BE2C (cell line): Measurements from ENCODE around the gene CCDC137.

Experiments
- DNase-seq: peaks from one replicate; pipeline ENCODE4 v3.0.0-alpha.2; 2020
- H3K27me3 ChIP-seq: fragments of 250-450 bp; sonication (Bioruptor Pico); 2 replicates; pipeline ENCODE4 v1.5.1; 2020; ENCODE audit warnings: mild to moderate bottlenecking
- H3K36me3 ChIP-seq: fragments of 250-450 bp; sonication (Bioruptor Pico); 2 replicates; pipeline ENCODE4 v1.5.1; 2020; ENCODE audit warnings: mild to moderate bottlenecking
- H3K4me1 ChIP-seq: fragments of 250-450 bp; sonication (Bioruptor Pico); 2 replicates; pipeline ENCODE4 v1.5.1; 2020
- H3K4me3 ChIP-seq: 2 replicates; pipeline ENCODE4 v1.5.1; 2011; ENCODE audit warnings: low read depth, low read length
- H3K9me3 ChIP-seq: fragments of 250-450 bp; sonication (Bioruptor Pico); 2 replicates; pipeline ENCODE4 v1.5.1; 2020
- TF ChIP-seq, protein P1 (sequence below): IDR thresholded peaks from 2 replicates; pipeline ENCODE4 v1.5.1; 2012; ENCODE audit warnings: mild to moderate bottlenecking, low read depth, low read length

The CCDC137 gene

DNA sequence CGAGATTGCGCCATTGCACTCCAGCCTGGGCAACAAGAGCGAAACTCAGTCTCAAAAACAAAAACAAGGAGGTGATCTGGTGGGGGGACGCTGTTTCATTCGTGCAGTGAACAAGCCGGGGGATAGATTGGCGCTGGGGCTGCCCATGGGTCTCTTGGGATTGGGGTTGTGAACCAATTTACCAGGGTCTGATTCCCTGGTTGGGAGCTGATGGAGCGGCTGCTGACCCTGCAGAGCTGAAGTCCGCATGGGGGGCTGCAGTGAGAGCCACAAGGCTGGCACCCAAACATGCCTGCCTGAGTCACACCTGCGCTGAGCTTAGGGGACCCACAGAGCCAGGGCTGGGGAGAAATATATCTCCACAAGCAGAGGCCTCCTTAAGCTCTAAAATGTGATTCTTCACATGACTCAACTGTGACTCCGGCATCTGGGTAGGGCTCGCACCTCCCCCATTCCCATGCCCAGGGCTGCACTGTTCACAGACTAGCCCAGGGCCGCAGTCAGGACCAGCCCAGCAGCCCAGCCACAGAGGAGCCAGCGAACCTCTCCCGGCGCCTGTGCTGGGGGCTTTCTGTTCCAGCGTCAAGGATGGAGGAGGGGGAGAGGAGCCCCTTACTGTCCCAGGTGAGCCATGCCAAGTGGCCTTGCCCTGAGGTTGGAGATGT lies 24.6 kb upstream of the CCDC137 start:
- H3K36me3 ChIP-seq, result no peaks in the 10 kb centered on the region
- DNase-seq, result no peak
- TF ChIP-seq, protein P1, sequence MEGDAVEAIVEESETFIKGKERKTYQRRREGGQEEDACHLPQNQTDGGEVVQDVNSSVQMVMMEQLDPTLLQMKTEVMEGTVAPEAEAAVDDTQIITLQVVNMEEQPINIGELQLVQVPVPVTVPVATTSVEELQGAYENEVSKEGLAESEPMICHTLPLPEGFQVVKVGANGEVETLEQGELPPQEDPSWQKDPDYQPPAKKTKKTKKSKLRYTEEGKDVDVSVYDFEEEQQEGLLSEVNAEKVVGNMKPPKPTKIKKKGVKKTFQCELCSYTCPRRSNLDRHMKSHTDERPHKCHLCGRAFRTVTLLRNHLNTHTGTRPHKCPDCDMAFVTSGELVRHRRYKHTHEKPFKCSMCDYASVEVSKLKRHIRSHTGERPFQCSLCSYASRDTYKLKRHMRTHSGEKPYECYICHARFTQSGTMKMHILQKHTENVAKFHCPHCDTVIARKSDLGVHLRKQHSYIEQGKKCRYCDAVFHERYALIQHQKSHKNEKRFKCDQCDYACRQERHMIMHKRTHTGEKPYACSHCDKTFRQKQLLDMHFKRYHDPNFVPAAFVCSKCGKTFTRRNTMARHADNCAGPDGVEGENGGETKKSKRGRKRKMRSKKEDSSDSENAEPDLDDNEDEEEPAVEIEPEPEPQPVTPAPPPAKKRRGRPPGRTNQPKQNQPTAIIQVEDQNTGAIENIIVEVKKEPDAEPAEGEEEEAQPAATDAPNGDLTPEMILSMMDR, result no peak
- H3K4me1 ChIP-seq, result peaks cover 2% of the 10 kb centered on the region; the same call in 1 of the 2 replicates
- no peak overlapping the region for H3K4me3 ChIP-seq
- peaks cover 3% of the 10 kb centered on the region for H3K27me3 ChIP-seq
- H3K9me3 ChIP-seq, result no peaks in the 10 kb centered on the region

DNA sequence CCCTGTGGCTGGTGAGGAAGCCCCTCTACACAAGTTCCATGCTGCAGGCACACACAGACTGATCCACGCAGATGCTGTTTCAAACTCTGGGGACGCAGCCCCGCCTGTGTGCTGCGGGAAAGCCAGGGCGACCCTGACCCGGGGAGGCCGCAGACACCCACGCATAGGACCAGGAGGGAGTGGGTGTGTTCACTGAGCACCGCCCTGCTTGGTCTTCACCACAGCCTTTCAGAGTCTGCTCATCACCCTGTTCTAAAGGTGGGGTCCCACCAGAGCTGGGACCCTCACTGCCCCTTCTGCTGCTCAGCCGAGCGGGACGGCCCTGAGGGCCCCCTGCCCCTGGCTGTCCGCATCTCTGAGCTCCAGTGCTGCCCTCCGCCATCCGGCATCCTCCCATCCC lies 22.0 kb upstream of the CCDC137 start:
- TF ChIP-seq, protein P1, result no peak
- H3K27me3 ChIP-seq, result peaks cover 26% of the 10 kb centered on the region
- H3K4me3 ChIP-seq, result no peak overlapping the region

DNA sequence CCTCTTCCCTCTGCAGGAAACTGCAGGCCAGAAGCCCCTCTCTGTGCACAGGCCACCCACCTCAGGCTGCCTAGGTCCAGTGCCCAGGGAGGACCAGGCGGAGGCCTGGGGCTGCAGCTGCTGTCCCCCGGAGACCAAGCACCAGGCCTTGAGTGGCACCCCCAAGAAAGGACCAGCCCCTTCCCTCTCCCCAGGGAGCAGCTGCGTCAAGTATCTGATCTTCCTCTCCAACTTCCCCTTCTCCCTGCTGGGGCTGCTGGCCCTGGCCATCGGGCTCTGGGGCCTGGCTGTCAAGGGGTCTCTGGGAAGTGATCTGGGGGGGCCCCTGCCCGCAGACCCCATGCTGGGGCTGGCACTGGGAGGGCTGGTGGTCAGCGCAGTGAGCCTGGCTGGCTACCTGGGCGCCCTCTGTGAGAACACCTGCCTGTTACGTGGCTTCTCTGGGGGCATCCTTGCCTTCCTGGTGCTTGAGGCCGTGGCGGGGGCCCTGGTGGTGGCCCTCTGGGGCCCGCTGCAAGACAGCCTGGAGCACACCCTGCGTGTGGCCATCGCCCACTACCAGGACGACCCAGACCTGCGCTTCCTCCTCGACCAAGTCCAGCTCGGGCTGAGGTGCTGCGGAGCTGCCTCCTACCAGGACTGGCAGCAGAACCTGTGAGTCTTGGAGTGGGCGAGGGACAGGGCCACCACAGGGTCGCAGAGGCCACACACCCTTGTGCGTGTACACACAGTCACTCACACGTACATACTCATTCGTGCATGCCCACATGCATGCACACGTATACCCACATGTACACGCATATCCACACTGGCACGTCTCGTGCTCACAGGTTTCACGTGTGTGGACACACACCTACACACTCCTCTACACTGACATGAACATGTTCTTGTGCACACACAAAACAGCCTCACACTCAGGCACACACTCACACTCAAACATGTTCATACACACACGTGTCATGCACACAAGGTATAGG lies 21.3 kb upstream of the CCDC137 start:
- TF ChIP-seq, protein P1, result no peak
- Histone ChIP-seq H3K4me3 (no peak overlapping the region), H3K4me1 (no peaks in the 10 kb centered on the region), H3K9me3 (no peaks in the 10 kb centered on the region), H3K27me3 (peaks cover 26% of the 10 kb centered on the region), H3K36me3 (no peaks in the 10 kb centered on the region)
- DNase-seq, result peak; percentile 51

More for the DNA sequence above, 22.0 kb upstream of the CCDC137 start:
- H3K36me3 ChIP-seq, result no peaks in the 10 kb centered on the region
- DNase-seq, result no peak
- H3K4me1 ChIP-seq, result no peaks in the 10 kb centered on the region
- no peaks in the 10 kb centered on the region for H3K9me3 ChIP-seq

DNA sequence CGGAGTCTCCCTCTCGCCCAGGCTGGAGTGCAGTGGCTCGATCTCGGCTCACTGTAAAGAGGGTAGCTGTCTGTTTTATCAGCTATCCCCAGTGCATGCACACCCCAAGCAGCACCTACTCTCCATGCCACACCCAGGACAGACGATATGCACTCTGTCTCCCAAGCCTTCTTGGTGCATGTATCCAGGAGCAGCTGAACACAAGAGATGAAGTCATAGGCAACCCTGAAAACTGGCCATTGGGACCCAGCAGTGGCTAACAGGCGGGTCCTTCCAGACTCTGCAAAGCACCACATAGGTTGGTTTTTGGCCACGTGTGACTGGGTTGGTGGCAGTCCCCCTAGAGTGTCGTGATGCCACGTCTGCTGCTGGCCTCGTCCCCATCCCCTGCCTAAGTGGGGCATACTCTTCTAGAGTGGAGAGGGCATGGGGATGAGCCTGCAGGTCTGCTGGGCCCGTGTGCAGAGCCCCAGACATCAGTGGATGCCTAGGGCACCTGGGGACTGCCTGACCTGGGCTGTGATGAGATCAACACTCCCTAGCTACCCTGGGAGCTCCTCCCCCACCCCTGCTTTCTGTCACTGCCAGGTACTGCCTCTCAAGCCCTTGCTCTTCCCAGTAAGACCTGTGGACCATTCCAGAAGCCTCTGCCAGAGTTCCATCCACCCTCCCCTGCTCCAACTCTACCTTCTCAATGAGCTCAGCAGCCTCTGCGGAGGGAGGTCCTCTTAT lies 19.5 kb upstream of the CCDC137 start:
- peaks cover 6% of the 10 kb centered on the region; the same call in 1 of the 2 replicates for H3K4me1 ChIP-seq
- H3K9me3 ChIP-seq, result no peaks in the 10 kb centered on the region
- no peak for DNase-seq
- TF ChIP-seq, protein P1, result no peak
- no peaks in the 10 kb centered on the region for H3K36me3 ChIP-seq
- peaks cover 26% of the 10 kb centered on the region for H3K27me3 ChIP-seq
- no peak overlapping the region for H3K4me3 ChIP-seq

DNA sequence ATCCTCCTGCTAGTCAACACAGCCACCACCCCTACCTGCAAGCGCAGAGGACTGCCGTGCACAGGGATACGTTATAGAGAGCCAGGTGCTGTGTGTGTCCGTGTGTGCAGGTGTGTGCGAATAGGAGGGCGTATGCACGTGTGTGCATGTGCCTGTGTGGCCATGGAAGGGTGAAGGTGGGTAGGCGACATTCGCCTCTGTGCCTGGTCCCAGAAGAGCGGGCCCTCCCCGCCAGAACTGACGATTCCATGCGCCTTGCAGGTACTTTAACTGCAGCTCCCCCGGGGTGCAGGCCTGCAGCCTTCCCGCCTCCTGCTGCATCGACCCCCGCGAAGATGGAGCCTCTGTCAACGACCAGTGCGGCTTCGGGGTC lies 18.9 kb upstream of the CCDC137 start:
- TF ChIP-seq, protein P1, result no peak
- no peaks in the 10 kb centered on the region for H3K36me3 ChIP-seq
- no peak for DNase-seq
- peaks cover 6% of the 10 kb centered on the region; the same call in 1 of the 2 replicates for H3K4me1 ChIP-seq
- H3K4me3 ChIP-seq, result no peak overlapping the region
- H3K27me3 ChIP-seq, result peaks cover 26% of the 10 kb centered on the region
- H3K9me3 ChIP-seq, result no peaks in the 10 kb centered on the region
